ENCODE results near the gene SHROOM1. TPM values are rescaled to one million over a fixed set of nuclear protein-coding genes. Genes with fewer than 3 reads are reported as not detected.
"Not testable (repeated sequence)": the region's sequence is repeated elsewhere in the genome, so short reads cannot be mapped to it uniquely, and the experiment has no call there.

The SHROOM1 gene
- polyA plus RNA-seq, 4 donors = 13.0 to 30.8 (median 21.7) TPM

DNA sequence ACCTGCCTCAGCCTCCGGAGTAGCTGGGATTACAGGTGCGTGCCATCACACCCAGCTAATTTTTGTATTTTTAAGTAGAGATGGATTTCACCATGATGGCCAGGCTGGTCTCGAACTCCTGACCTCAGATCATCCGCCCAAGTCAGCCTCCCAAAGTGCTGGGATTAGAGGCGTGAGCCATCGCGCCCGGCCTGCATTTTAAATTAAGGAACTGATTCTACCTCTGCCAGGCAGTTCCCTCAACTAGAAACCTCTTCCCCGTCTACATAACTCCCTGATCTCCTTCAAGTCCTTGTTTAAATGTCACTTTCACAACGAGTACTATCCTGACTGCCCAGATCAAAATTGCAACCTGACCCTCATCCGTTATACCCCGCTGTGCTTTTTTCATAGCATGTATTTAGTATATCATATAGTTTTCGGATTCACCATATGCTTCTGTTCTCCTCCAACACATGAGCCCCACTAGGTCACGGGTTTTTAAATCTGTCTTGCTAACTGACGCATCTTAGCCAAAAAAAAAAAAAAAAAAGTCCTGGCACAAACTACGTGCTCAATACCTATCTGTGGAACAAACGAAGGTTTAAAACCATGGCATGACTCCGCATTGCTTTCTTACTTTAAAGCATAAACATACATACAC, 18.2 kb downstream of the SHROOM1 start:
- no peak for DNase-seq (ENCODE audit: low read depth in 4 of 4, low spot score in 3 of 4)

DNA sequence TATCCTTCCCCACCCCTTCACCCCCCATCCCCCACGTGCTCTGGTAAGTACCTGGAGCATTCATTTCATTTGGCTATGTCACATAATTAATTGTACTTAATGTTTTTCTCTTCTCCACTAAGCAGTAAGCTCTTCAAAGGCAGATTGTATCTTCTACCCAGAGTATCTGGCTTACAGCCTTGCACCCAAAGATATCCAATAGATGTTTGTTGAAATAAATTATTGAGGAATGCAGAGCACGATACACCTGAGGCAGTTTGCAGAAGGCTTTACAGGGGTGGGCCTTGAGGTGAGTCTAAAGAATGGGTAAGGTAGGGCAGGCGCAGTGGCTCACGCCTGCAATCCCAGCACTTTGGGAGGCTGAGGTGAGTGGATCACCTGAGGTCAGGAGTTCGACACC, 19.8 kb downstream of the SHROOM1 start:
- DNase-seq (ENCODE audit: low read depth in 4 of 4, low spot score in 3 of 4) = no peak

DNA sequence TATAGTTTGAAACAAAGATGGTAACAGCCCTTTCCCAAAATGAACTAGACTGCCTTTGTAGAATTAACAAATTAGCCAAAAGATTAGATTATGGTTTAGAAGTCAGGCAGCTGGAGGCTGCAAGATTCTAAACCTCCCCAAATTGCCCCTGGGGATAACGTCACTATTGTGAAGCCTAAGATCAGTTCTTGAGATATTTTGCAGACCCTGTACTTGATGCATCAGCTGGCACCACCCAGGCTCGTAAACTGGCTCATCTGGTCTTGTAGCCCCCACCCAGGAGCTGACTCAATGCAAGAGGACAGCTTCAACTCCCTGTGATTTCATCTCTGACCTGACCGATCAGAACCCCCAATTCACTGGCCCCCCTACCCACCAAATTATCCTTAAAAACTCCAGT, 21.6 kb downstream of the SHROOM1 start:
- no peak for DNase-seq (ENCODE audit: low read depth in 4 of 4, low spot score in 3 of 4)

DNA sequence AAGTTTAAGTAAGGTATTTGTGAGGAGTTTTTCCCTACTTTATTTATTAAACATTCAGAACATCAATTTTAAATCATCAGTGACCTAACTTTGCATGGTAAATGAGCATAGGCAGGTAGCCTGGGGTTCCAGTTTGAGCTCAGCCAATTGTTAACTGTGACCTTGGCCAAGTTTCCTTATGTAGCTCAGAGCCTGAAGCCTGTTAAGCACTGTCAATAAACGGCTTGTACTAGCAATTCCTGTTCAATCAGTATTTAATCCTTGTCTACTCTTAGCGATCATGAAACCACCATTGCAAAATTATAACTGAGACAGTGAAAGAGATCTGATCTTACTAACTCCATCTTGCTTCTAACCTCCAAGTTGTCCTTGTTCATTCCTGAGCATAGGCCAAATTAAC, 22.0 kb downstream of the SHROOM1 start:
- no peak for DNase-seq (ENCODE audit: low read depth in 4 of 4, low spot score in 3 of 4)

DNA sequence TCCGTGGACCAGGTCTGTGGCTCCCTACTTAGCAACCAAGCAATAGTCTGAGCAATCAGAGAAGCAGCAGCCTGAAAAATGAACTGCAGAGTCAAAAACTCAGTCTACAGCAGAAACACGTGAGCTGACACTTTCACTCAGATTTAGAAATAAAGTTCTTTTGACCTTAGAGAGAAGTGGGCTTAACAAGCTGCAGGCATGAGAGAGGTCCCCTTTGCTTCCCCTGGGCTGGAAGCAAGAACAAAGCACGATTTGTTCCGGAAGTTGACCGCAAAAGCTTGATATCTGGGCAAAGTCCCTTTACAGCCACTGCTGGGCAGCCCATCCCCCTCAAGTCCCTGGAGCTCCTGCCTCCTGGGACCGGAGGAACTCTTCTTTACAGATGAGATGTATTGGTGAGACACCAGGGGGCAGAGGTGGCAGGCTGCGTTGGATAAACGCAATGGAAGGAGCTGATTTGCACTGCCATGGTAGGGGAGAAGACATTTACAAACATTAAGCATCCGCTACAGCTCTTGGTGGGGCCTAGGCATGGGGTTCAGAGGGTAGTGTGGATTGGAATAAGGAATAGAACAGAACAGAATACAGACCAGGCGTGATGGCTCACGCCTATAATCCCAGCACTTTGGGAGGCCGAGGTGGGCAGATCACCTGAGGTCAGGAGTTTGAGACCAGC, 23.1 kb downstream of the SHROOM1 start:
- DNase-seq (ENCODE audit: low read depth in 4 of 4, low spot score in 3 of 4) = no peak

DNA sequence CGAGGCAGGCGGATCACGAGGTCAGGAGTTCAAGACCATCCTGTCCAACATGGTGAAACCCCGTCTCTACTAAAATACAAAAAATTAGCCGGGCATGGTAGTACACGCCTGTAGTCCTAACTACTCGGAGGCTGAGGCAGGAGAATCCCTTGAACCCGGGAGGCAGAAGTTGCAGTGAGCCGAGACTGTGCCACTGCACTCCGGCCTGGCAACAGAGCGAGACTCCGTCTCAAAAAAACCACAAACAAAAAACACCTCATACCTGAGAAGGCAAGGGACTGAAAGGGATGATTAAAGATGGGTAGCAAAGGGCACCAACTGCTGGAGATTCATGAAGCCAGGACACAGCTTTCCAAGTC, 23.7 kb downstream of the SHROOM1 start:
- DNase-seq (ENCODE audit: low read depth in 4 of 4, low spot score in 3 of 4) = not testable (repeated sequence)

DNA sequence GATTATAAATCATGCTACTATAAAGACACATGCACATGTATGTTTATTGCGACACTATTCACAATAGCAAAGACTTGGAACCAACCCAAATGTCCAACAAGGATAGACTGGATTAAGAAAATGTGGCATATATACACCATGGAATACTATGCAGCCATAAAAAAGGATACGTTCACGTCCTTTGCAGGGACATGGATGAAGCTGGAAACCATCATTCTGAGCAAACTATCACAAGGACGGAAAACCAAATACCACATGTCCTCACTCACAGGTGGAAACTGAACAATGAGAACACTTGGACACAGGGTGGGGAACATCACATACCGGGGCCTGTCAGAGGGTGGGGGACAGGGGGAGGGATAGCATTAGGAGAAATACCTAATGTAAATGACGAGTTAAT, 24.6 kb downstream of the SHROOM1 start:
- DNase-seq (ENCODE audit: low read depth in 4 of 4, low spot score in 3 of 4) = not testable (repeated sequence)

DNA sequence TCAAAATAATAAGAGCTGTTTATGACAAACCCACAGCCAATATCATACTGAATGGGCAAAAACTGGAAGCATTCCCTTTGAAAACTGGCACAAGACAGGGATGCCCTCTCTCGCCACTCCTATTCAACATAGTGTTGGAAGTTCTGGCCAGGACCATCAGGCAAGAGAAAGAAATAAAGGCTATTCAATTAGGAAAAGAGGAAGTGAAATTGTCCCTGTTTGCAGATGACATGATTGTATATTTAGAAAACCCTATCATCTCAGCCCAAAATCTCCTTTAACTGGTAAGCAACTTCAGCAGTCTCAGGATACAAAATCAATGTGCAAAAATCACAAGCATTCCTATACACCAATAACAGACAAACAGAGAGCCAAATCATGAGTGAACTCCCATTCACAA, 26.2 kb downstream of the SHROOM1 start:
- DNase-seq (ENCODE audit: low read depth in 4 of 4, low spot score in 3 of 4) = not testable (repeated sequence)

DNA sequence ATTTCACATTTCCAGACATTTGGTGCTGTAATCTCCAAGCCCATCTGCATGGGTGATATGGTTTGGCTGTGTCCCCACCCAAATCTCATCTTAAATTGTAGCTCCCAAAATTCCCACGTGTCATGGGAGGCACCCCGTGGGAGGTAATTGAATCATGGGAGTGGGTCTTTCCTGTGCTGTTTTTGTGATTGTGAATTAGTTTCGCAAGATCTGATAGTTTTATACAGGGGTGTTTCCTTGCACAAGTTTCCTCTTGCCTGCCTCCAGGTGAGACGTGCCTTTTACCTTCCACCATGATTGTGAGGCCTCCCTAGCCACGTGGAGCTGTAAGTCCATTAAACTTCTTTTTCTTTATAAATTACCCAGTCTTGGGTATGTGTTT, 27.8 kb downstream of the SHROOM1 start:
- DNase-seq (ENCODE audit: low read depth in 4 of 4, low spot score in 3 of 4) = not testable (repeated sequence)

DNA sequence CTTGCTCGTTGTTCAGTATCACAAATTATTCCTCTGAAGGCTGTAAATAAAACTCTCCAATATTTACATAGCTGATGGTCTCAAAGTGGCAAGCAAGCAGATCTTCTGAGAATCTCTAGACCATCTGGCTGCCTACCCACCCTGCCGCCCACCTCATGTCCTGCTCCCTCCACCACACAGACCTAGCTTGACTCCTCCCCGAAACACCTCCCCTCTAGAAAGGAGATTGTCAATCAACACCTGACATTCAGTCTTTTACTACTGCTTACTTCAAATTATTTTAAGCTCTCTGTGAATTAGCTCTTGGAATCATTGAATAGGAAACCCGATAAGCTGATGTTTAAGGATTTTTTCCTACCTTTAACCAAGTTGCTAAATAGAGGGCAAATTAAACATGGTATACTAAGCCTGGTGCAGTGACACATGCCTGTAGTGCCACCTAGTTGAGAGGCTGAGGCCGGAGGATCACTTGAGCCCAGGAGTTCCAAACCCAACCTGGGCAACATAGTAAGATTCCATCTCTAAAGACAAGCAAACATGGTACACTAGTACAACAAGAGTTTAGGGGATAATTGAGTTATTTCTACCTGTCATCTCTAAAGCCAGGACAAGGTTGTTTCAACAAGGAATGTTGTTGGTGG, 28.3 kb downstream of the SHROOM1 start:
- DNase-seq (ENCODE audit: low read depth in 4 of 4, low spot score in 3 of 4) = no peak

DNA sequence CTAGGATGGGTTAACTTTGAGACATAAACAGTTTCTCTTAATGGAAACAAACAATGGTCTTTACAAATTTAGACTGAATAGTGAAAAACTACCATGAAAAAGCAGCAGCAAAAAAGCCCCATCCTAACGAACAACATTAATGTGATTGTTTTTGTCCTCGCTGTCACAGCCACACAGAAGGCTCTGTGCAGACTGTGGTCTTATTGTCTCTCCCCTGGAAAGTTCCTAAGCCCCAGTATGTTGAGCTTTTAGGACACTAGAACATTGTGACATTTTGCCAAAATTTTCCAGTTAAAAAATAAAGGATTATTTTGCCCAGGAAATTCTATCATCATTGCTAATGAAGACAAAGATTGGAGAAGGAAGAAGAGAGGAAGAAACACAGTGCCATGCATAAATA, 29.9 kb downstream of the SHROOM1 start:
- no peak for DNase-seq (ENCODE audit: low read depth in 4 of 4, low spot score in 3 of 4)

DNA sequence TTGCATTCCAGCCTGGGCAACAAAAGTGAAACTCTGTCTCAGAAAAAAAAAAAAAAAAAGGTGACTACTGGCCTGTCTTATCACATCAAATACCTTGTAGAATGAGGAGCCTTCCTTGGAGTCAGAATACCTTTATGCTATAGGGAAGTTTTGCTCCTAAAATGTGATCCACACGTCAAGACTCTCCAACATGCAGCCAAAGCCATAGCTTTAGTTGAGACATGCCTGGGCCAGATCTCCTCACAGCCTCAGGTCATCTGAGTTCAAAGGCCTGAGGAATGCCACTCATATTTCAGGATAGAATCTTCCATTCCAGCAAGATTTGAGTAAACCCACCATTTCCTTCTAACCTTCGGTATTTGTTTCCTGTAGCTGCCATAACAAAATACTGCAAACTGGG, 31.1 kb downstream of the SHROOM1 start:
- DNase-seq (ENCODE audit: low read depth in 4 of 4, low spot score in 3 of 4) = no peak

DNA sequence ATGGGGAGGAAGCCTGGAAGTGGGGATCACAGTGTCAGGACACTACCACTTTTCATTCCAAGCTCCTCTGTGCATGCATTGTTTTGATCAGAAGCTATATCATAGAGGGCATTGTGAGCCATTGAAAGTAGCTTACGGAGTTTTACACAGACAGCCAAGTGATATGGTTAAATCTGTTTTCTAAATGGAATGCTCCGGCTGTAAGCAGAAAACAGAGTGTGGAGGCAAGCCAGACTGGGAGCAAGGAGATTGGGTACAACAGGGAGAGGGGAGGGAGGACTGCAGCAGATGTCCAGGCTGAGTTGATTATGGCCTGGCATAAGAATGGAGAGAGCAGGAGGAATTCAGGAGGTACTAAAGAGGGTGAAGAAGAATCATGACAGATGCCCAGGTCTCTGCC, 32.8 kb downstream of the SHROOM1 start:
- no peak for DNase-seq (ENCODE audit: low read depth in 4 of 4, low spot score in 3 of 4)

DNA sequence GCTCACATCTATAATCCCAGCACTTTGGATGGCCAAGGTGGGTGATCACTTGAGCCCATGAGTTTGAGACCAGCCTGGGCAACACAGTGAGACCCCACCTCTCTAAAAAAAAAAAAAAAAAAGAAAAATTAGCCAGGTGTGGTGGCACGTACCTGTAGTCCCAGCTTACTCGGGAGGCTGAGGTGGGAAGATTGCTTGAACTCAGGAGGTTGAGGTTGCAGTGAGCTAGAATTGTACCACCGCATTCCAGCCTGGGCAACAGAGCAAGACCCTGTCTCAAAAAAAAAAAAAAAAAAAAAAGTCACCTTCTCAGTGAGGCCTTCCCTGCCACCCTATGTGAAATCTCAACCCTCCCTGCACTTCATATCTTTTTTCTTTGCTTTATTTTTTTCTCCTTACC, 39.4 kb downstream of the SHROOM1 start:
- no peak for DNase-seq (ENCODE audit: low read depth in 4 of 4, low spot score in 3 of 4)

DNA sequence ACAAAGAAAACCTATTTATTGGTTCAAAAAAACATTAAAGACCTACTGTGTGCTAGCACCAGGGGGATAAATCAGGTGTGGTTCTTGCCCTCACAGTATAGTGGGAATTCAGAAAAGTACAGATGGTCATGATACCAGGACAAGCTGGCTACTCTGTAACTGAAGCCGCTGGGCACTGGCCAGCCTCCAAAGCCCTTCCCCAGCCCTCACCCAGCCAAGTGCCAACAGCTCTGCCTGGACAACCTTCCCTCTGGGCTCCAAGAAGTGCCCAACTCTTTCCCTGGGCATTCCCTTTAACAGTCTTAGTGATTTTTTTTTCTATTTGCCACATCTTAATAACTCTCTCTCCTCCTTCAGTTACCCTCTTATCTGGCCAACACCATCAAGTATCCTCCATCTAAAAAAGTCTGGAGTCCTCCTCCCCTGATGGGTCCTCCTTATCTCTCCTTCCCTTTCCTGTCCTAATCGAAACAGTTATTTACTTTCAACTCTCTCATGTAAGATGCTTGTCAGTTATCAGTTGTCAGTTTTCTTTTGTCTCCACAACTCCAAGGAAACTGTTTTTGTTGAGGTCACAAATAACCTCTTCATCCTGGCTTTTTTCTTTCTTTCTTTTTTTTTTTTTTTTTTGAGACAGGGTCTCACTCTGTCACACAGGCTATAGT, 40.1 kb downstream of the SHROOM1 start:
- no peak for DNase-seq (ENCODE audit: low read depth in 4 of 4, low spot score in 3 of 4)

DNA sequence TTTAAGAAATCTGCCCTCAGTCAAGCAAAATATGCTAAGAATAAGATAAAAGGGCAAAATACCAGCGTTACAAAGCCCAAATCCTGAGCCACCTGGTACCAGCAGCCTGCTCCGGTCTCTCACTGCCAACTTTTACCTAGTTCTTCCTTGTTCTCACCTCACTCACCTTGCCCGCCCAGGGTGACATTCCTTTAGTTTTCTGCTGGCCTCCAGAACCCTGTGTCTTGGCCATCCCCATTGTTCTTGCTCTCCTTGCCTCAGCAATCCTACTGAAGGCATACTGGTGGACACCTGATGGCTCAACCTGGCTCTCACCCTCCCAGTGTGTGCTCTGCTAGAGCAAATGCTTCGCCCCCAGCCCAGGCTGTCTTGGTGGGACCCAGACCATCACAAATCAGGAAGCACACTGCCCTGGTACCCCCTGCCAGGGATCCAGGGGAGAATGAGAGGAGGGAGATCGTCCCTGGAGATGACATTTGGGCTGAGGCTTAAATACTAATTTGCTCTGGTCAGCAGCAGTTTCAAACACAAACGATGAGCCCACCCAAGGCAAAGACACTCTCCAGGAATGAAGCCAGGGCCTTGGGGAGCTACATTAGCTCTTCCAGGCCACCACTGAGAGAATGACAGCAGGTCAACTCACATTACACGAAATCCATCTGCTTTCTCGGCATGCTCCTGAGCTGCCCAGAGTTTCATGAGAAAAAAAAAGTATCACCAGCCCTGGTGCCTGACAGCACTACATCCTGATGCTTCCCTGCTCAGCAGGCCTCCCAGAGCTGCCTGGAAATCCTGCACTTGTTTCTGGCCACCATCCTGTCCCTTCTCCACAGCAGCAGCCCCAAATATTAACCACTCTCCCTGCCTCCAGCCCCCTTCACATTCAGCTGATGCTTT, 41.2 kb downstream of the SHROOM1 start:
- DNase-seq (ENCODE audit: low read depth in 4 of 4, low spot score in 3 of 4) = no peak

DNA sequence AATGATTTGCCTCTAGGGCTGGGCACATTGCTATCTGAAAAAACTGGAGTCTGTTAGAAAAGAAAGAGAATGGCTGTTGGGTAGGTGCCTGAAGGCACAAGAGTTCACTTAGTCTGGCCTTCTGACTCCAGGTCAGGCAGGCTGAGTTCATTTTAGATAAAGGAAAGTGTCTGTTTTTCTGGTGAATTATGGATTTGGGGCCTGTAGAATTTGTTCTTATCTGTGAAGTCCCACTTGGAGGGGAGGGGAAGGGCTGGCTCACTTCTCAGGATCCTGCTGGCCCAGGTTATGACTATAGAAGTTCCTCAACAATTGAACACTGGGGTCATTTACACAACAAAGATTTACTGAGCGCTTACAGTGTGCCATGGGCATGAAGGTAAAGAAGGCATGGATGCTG, 41.9 kb downstream of the SHROOM1 start:
- DNase-seq (ENCODE audit: low read depth in 4 of 4, low spot score in 3 of 4) = no peak

DNA sequence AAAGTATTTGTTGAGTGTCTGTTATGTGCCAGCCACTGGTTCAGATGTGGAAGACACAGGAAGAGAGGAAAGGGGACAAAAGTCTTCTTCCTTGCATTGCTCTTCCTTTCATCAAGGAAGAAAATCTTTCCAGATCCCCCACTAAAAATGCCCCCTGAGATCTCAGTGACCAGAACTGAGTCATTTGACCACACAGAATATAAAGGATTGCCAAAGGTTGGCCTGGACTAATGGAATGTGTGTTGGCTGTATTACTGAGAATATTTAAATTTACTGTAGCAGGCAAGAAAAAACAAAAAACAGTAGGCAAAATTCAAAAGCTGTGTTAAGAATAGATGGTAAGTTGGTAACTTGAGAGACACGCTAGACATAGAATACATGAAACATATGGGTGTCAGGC, 43.4 kb downstream of the SHROOM1 start:
- DNase-seq (ENCODE audit: low read depth in 4 of 4, low spot score in 3 of 4) = no peak

DNA sequence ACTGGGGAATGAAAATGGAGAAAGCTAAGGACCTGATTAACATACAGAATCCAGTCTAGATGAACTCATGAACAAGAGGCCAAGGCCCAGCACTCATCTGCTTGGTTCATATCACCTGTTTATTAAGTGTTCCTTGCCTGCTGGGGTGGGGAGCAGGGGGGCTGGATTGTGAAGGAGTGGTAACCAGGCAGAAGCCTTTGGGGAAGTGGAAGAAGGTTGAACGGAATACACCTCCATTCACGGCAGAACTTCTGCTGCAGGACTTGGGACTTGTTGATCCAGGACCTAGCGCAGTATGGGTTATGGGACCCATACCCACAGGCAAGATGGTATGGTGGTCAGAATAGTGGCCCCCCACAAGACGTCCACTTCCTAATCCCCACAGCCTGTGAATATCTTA, 44.6 kb downstream of the SHROOM1 start:
- DNase-seq (ENCODE audit: low read depth in 4 of 4, low spot score in 3 of 4) = no peak

DNA sequence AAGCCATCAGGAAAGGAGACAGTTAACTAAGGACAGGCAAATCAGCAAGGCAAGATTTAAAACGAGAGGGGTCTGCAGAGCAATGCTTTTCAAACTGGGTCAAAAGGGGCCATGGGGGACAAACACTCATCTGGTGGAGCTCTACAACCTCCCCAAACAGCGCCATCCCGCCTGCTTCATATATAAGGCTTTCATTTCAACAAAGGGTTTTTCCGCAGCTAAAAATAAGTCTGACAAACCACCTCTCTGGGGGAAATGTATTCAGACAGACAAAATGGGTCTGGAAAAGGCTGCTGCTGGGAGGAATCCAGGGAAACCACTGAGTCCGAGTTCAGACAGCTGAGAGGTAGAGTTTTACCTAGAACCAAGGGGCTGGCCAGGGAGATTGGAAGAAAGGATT, 45.1 kb downstream of the SHROOM1 start:
- DNase-seq (ENCODE audit: low read depth in 4 of 4, low spot score in 3 of 4) = no peak

DNA sequence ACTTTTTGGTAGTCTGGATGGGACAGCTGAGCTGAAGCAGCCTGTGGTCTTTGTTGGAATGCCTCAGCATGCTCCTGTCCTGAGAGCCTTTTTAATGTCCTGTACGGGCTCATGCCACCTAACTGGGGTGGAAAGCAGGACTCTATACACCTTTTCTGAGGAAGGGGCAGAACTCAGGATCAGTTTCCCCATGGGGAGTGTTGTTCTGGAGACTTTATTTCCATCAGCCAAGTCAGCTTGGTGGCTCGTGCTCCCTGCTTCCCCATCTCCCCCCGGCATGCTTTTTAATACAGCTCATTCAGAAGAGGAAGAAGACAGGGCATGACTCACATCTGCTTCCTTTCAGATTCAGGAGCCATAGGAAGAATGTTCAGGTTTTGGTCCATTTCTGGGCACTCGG, 48.3 kb downstream of the SHROOM1 start:
- DNase-seq (ENCODE audit: low read depth in 4 of 4, low spot score in 3 of 4) = no peak

Data from left renal pelvis (tissue), 4 donors.